Neural progenitor cell (in vitro differentiated cells): ENCODE measurements around the gene DUS4L.

ENCODE experiments used
- EZH2 ChIP-seq: fragments of 200-600 bp; sonication (generic); IDR thresholded peaks from 2 replicates; pipeline ENCODE4 v1.6.1; 2017; ENCODE audit warnings: antibody characterized with exemption, mild to moderate bottlenecking, moderate library complexity
- EZH2phosphoT487 ChIP-seq: fragments of 200-600 bp; sonication (generic); IDR thresholded peaks from 2 replicates; pipeline ENCODE4 v1.6.1; 2017; ENCODE audit warnings: antibody characterized with exemption
- TF ChIP-seq, protein P1 (sequence below): fragments of 200-600 bp; sonication (generic); IDR thresholded peaks from 2 replicates; pipeline ENCODE4 v1.5.1; 2017; ENCODE audit warnings: antibody characterized with exemption, mild to moderate bottlenecking

DNA sequence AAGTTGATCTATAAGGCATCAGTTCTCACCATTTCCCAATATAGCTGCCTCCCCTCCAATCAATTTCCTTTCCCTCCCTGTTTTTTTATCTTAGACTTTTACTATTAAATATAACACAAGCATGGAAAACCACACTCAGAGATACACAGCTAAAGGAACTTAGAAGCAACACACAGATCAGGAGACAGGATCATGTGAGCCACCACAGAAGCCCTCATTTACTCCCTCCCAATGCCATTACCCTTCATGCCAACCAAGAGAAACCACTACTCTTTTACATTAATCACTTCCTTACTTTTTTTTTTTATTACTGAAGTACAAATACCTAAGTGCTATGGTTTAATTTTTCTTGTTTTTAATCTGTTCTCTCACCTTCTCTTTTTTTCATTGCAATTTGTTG lies 33.0 kb upstream of the DUS4L start:
- TF ChIP-seq, protein P1, sequence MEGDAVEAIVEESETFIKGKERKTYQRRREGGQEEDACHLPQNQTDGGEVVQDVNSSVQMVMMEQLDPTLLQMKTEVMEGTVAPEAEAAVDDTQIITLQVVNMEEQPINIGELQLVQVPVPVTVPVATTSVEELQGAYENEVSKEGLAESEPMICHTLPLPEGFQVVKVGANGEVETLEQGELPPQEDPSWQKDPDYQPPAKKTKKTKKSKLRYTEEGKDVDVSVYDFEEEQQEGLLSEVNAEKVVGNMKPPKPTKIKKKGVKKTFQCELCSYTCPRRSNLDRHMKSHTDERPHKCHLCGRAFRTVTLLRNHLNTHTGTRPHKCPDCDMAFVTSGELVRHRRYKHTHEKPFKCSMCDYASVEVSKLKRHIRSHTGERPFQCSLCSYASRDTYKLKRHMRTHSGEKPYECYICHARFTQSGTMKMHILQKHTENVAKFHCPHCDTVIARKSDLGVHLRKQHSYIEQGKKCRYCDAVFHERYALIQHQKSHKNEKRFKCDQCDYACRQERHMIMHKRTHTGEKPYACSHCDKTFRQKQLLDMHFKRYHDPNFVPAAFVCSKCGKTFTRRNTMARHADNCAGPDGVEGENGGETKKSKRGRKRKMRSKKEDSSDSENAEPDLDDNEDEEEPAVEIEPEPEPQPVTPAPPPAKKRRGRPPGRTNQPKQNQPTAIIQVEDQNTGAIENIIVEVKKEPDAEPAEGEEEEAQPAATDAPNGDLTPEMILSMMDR: no peak
- no peak for TF ChIP-seq EZH2
- TF ChIP-seq EZH2phosphoT487: no peak
